H9 (cell line): ENCODE data around the gene CELF4. TPM values are rescaled to one million over a fixed set of nuclear protein-coding genes. Genes with fewer than 3 reads are reported as not detected.

Source experiments
- DNase-seq: peaks from one replicate; pipeline ENCODE4 v3.0.0-alpha.2; 2017
- H2AFZ ChIP-seq: one replicate; pipeline ENCODE4 v1.6.1; 2013; ENCODE audit warnings: mild to moderate bottlenecking, low read length, control low read depth, moderate library complexity
- H2AK5ac ChIP-seq: 2 replicates; pipeline ENCODE4 v1.6.1; 2013; ENCODE audit warnings: low read length, control low read depth, mixed read lengths; ENCODE audit not compliant: insufficient read length
- H2BK120ac ChIP-seq: one replicate; pipeline ENCODE4 v1.6.1; 2013; ENCODE audit warnings: low read depth, mild to moderate bottlenecking, low read length, control low read depth, inconsistent platforms; ENCODE audit not compliant: poor library complexity, severe bottlenecking
- H2BK12ac ChIP-seq: 2 replicates; pipeline ENCODE4 v1.6.1; 2013; ENCODE audit warnings: low read length, control low read depth, mixed read lengths, low read depth; ENCODE audit not compliant: insufficient read length
- H2BK15ac ChIP-seq: 2 replicates; pipeline ENCODE4 v1.6.1; 2013; ENCODE audit warnings: low read depth, low read length, control low read depth
- H2BK20ac ChIP-seq: one replicate; pipeline ENCODE4 v1.6.1; 2013; ENCODE audit warnings: low read depth, mild to moderate bottlenecking, low read length, control low read depth, inconsistent platforms; ENCODE audit not compliant: poor library complexity, severe bottlenecking
- H2BK5ac ChIP-seq: 2 replicates; pipeline ENCODE4 v1.6.1; 2013; ENCODE audit warnings: low read length, control low read depth, mixed read lengths; ENCODE audit not compliant: insufficient read length
- H3K14ac ChIP-seq: 2 replicates; pipeline ENCODE4 v1.6.1; 2013; ENCODE audit warnings: low read length, control low read depth; ENCODE audit not compliant: insufficient read depth
- H3K18ac ChIP-seq: 2 replicates; pipeline ENCODE4 v1.6.1; 2013; ENCODE audit warnings: low read depth, mild to moderate bottlenecking, mixed read lengths, low read length, control low read depth; ENCODE audit not compliant: insufficient read length
- H3K23ac ChIP-seq: 2 replicates; pipeline ENCODE4 v1.6.1; 2013; ENCODE audit warnings: low read length, control low read depth, mixed read lengths, low read depth; ENCODE audit not compliant: insufficient read length
- H3K23me2 ChIP-seq: 2 replicates; pipeline ENCODE4 v1.6.1; 2013; ENCODE audit warnings: low read depth, mild to moderate bottlenecking, mixed read lengths, low read length, control low read depth; ENCODE audit not compliant: insufficient read length, poor library complexity, severe bottlenecking
- H3K27ac ChIP-seq: 2 replicates; pipeline ENCODE4 v1.5.1; 2013; ENCODE audit warnings: low read length, control low read depth, mixed read lengths, low read depth; ENCODE audit not compliant: insufficient read length
- H3K27me3 ChIP-seq: 2 replicates; pipeline ENCODE4 v1.6.1; 2013; ENCODE audit warnings: low read length, control low read depth, inconsistent platforms; ENCODE audit not compliant: insufficient read depth
- H3K4ac ChIP-seq: 2 replicates; pipeline ENCODE4 v1.6.1; 2013; ENCODE audit warnings: low read depth, mild to moderate bottlenecking, control low read depth, inconsistent platforms, low read length, moderate library complexity
- H3K4me1 ChIP-seq: 2 replicates; pipeline ENCODE4 v1.6.1; 2013; ENCODE audit warnings: low read length, control low read depth, inconsistent platforms; ENCODE audit not compliant: insufficient read depth
- H3K4me2 ChIP-seq: 2 replicates; pipeline ENCODE4 v1.6.1; 2013; ENCODE audit warnings: low read length, control low read depth, mixed read lengths; ENCODE audit not compliant: insufficient read length, insufficient read depth
- H3K56ac ChIP-seq: 2 replicates; pipeline ENCODE4 v1.6.1; 2013; ENCODE audit warnings: low read depth, mild to moderate bottlenecking, mixed read lengths, low read length, control low read depth; ENCODE audit not compliant: insufficient read length
- H3K79me1 ChIP-seq: 2 replicates; pipeline ENCODE4 v1.6.1; 2013; ENCODE audit warnings: low read depth, mild to moderate bottlenecking, moderate library complexity, low read length, control low read depth, inconsistent platforms; ENCODE audit not compliant: insufficient read depth, poor library complexity, severe bottlenecking
- H3K79me2 ChIP-seq: 2 replicates; pipeline ENCODE4 v1.6.1; 2013; ENCODE audit warnings: low read length, control low read depth, inconsistent platforms; ENCODE audit not compliant: insufficient read depth
- H3K9ac ChIP-seq: 2 replicates; pipeline ENCODE4 v1.6.1; 2013; ENCODE audit warnings: low read length, control low read depth, mixed read lengths; ENCODE audit not compliant: insufficient read length; ENCODE audit errors: extremely low read depth
- H3K9me3 ChIP-seq: one replicate; pipeline ENCODE4 v1.6.1; 2013; ENCODE audit warnings: low read depth, low read length, inconsistent platforms; ENCODE audit not compliant: control insufficient read depth
- H3T11ph ChIP-seq: one replicate; pipeline ENCODE4 v1.6.1; 2013; ENCODE audit warnings: mild to moderate bottlenecking, low read length, control low read depth, inconsistent platforms
- H4K20me1 ChIP-seq: one replicate; pipeline ENCODE4 v1.6.1; 2013; ENCODE audit not compliant: control insufficient read depth, insufficient read length, insufficient read depth
- H4K5ac ChIP-seq: 2 replicates; pipeline ENCODE4 v1.6.1; 2013; ENCODE audit warnings: low read depth, mild to moderate bottlenecking, mixed read lengths, low read length, control low read depth; ENCODE audit not compliant: insufficient read length
- H4K8ac ChIP-seq: replicated peaks from 2 replicates; pipeline ENCODE4 v1.6.1; 2013; ENCODE audit warnings: low read length, control low read depth, mixed read lengths, low read depth; ENCODE audit not compliant: insufficient read length
- H4K91ac ChIP-seq: 2 replicates; pipeline ENCODE4 v1.6.1; 2013; ENCODE audit warnings: low read depth, mild to moderate bottlenecking, moderate library complexity, mixed read lengths, low read length, control low read depth; ENCODE audit not compliant: insufficient read length
- H3K27ac Mint-ChIP-seq, 3 experiments: 2 replicates in 2 of 3; 3 replicates in 1 of 3; pipeline ENCODE4 v1.8.0; 2020 to 2021; ENCODE audit warnings: mixed read lengths in 3 of 3, mild to moderate bottlenecking in 1 of 3, moderate library complexity in 1 of 3
- H3K27me3 Mint-ChIP-seq: 2 replicates; pipeline ENCODE4 v1.8.0; 2021; ENCODE audit warnings: low read depth, mild to moderate bottlenecking, moderate library complexity, mixed read lengths
- H3K36me3 Mint-ChIP-seq, 3 experiments: 2 replicates in 2 of 3; 3 replicates in 1 of 3; pipeline ENCODE4 v1.8.0; 2020 to 2021; ENCODE audit warnings: low read depth in 3 of 3, mixed read lengths in 3 of 3; ENCODE audit not compliant: insufficient read depth in 1 of 3
- H3K4me1 Mint-ChIP-seq, 2 experiments: 2 replicates each; pipeline ENCODE4 v1.8.0; 2020; ENCODE audit warnings: mixed read lengths in 2 of 2
- H3K4me3 Mint-ChIP-seq, 2 experiments: 2 replicates in 1 of 2; 3 replicates in 1 of 2; pipeline ENCODE4 v1.8.0; 2020 to 2021; ENCODE audit warnings: mild to moderate bottlenecking in 2 of 2, mixed read lengths in 2 of 2, moderate library complexity in 1 of 2
- H3K9me3 Mint-ChIP-seq, 2 experiments: 2 replicates in 1 of 2; 3 replicates in 1 of 2; pipeline ENCODE4 v1.8.0; 2020; ENCODE audit warnings: mild to moderate bottlenecking in 2 of 2, mixed read lengths in 2 of 2, moderate library complexity in 1 of 2
- CTCF ChIP-seq: fragments of 200-600 bp; sonication (generic); conservative IDR thresholded peaks from 3 replicates; pipeline ENCODE4 v1.8.0; 2021; ENCODE audit warnings: antibody characterized with exemption, mild to moderate bottlenecking
- WGBS: extraction: QIAGEN DNeasy Blood & Tissue Kit; methylation state at CpG from one replicate; pipeline ENCODE4 v1.1.7; 2013; ENCODE audit warnings: missing lambda C conversion rate, low lambda C conversion rate, mixed read lengths; ENCODE audit not compliant: insufficient read length; ENCODE audit errors: extremely low coverage; 5-methylcytosine and 5-hydroxymethylcytosine counted together
- total RNA-seq: library from RNA; stranded (reverse); gene quantifications from 2 replicates; pipeline ENCODE4 v1.2.1, GENCODE V29; 2021

The CELF4 gene
- total RNA-seq, 1 experiment from 2014 or later = 1.1 TPM

GRCh38 chr18:37567994-37568359, 2.4 kb upstream of the CELF4 start:
- H3K36me3 Mint-ChIP-seq = peaks cover 0 to 3% (median 0%) of the 10 kb centered on the region in 3 experiments; a peak in 1 of 7 replicates
- Histone ChIP-seq H3K27me3 (peaks cover 40% of the 10 kb centered on the region), H3K4me1 (peaks cover 3% of the 10 kb centered on the region; the same call in 1 of the 2 replicates), H3K79me1 (no peaks in the 10 kb centered on the region), H4K91ac (no peak overlapping the region), H3K4me2 (peak overlapping the region; percentile 77), H2BK20ac (no peak overlapping the region), H3K18ac (no peak overlapping the region), H3K79me2 (no peaks in the 10 kb centered on the region), H3K4ac (no peak overlapping the region), H3K23me2 (peaks cover 20% of the 10 kb centered on the region), H3K9me3 (no peaks in the 10 kb centered on the region), H3T11ph (no peak overlapping the region), H3K9ac (no peak overlapping the region), H3K27ac (no peak overlapping the region), H3K23ac (no peak overlapping the region), H4K8ac (no peak overlapping the region), H2BK15ac (no peak overlapping the region), H2BK12ac (no peak overlapping the region), H3K14ac (no peak overlapping the region), H3K56ac (no peak overlapping the region), H4K20me1 (no peaks in the 10 kb centered on the region), H4K5ac (no peak overlapping the region), H2AFZ (no peak overlapping the region), H2AK5ac (no peak overlapping the region), H2BK5ac (no peak overlapping the region), H2BK120ac (no peak overlapping the region)
- peak; percentile 20 for DNase-seq
- H3K27ac Mint-ChIP-seq = no peak overlapping the region
- TF ChIP-seq CTCF = no peak
- H3K4me3 Mint-ChIP-seq = peak overlapping the region; percentile 70 to 90
- no CpG with 5 or more reads among the region's 10 CpGs for WGBS
- H3K9me3 Mint-ChIP-seq = no peaks in the 10 kb centered on the region; a peak in 3 of 5 replicates
- peaks cover 27 to 44% of the 10 kb centered on the region in 2 experiments for H3K4me1 Mint-ChIP-seq
- peaks cover 93% of the 10 kb centered on the region for H3K27me3 Mint-ChIP-seq
